ENCODE measurements around the gene ARID3A.
"Not testable (repeated sequence)": the region's sequence is repeated elsewhere in the genome, so short reads cannot be mapped to it uniquely, and the experiment has no call there.

Gene ARID3A

DNA sequence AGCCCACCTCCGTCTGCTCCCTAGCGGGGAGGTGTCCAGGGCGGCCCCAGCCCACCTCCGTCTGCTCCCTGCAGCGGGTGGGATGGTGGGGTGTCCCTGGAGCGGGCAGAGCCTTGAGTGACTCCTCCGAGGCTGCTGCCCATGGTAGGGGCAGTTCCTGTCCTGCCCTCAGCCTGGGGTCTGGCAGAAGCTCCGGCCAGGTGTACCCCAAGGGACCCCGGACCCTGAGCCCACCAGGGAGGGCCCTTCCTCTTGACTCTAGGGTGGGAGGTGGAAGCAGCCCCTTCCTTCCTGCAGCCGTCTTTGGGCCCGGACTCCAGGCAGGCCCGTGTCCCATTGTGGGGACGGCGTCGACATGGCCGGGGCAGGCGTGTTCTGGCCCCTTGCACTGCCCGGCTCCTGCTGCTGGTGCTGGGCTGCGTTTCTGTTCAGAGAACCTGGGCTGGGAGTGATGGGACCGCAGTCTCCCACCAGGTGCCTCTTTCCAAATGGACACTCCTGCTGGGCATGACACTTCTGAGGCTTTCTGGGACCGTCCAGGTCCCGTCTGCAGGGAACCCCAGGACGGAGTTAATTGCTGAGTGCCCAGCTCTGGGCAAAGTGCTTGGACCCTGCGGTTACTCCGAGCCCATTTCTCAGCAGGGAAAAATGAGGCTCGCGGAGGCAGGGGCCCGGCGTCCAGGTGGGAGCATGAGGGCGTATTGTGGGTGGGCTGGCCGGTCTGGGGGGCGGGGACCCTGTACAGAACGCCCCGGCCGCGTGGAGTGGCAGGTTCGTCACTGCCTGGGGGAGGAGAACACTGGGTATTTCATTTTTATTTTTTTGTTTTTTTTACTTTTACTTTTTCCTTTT lies 19.8 kb downstream of the ARID3A start:
- no peak for DNase-seq (ENCODE audit: low read depth in 1 of 2, low spot score in 1 of 2)

GRCh38 chr19:947090-947706 lies 21.4 kb downstream of the ARID3A start:
- no peak for DNase-seq (ENCODE audit: low read depth in 1 of 2, low spot score in 1 of 2)

- DNase-seq (ENCODE audit: low read depth in 1 of 2, low spot score in 1 of 2) = no peak
Measured at GRCh38 chr19:947707-948539, 22.1 kb downstream of the ARID3A start.

- no peak for DNase-seq (ENCODE audit: low read depth in 1 of 2, low spot score in 1 of 2)
Measured at GRCh38 chr19:948842-949496, 23.1 kb downstream of the ARID3A start.

GRCh38 chr19:950352-951066 lies 24.7 kb downstream of the ARID3A start:
- DNase-seq (ENCODE audit: low read depth in 1 of 2, low spot score in 1 of 2) = no peak

- DNase-seq (ENCODE audit: low read depth in 1 of 2, low spot score in 1 of 2) = no peak
Measured at GRCh38 chr19:952049-952679, 26.3 kb downstream of the ARID3A start.

- no peak for DNase-seq (ENCODE audit: low read depth in 1 of 2, low spot score in 1 of 2)
Measured at GRCh38 chr19:952680-953444, 27.0 kb downstream of the ARID3A start.

GRCh38 chr19:953445-954271 lies 27.8 kb downstream of the ARID3A start:
- DNase-seq (ENCODE audit: low read depth in 1 of 2, low spot score in 1 of 2) = no peak

DNA sequence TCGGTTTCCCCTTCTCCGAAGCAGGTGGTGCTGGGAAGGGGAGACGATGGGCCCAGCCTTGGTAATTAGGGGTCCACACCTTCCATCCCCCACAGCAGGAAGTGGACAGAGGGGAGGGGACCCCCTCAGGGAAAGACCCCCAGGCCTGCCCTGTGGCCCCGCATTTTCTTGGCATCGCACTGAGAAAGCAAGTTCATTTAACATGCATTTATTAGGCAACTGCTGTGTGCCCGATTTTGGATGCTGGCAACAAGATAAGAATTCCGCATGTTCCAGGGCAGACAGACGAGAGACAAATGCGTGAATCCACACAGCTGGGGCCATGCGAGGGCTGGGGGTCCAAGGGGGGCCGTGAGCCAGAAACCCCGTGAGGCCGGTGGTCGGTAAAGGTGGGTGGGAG lies 28.4 kb downstream of the ARID3A start:
- no peak for DNase-seq (ENCODE audit: low read depth in 1 of 2, low spot score in 1 of 2)

- DNase-seq (ENCODE audit: low read depth in 1 of 2, low spot score in 1 of 2) = no peak
Measured at GRCh38 chr19:954672-955494, 29.0 kb downstream of the ARID3A start.

DNA sequence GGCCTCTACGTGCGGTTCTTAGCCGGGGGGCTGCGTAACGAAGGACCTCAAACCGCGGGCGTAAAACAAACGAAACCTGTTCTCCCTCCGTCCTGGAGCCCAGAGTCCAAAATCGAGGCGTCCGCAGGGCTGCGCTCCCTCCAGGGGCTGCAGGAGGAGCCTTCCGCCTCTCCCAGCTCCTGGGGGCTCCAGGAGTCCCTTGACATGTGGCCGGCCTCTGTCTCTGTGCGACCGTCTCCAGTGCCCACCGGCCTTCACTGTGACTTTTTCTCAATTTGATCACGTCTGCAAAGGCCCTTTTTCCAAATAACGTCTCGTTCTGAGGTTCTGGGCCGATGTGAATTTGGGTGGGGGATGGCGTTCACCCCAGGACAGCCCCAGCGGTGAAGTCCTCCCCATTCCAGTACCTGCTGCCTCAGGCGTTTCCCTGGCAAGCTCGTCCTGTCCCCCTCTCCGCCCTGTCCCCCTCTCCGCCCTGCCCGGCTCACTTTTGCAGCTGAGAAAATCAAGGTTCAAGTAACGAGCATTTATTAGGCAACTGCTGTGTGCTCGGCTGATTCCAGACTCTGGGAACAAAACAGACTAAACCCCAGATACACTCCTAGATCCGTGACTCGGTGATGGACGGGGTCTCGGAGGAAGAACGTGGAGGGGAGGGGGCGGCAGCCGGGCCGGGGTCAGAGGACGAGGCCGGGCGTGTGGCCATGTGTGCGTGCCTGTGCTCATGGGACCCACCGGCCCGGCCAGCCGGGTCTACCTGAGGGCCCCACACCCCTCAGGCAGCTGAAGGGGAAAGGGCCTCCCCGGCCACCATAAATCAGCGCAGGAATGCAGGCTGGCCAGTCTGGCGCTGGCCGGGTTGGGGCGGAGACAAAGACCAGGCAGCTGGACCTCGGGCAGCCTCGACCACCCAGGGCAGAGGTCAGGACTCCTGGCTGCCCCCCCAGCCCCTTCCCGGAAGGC lies 30.2 kb downstream of the ARID3A start:
- no peak for DNase-seq (ENCODE audit: low read depth in 1 of 2, low spot score in 1 of 2)

DNA sequence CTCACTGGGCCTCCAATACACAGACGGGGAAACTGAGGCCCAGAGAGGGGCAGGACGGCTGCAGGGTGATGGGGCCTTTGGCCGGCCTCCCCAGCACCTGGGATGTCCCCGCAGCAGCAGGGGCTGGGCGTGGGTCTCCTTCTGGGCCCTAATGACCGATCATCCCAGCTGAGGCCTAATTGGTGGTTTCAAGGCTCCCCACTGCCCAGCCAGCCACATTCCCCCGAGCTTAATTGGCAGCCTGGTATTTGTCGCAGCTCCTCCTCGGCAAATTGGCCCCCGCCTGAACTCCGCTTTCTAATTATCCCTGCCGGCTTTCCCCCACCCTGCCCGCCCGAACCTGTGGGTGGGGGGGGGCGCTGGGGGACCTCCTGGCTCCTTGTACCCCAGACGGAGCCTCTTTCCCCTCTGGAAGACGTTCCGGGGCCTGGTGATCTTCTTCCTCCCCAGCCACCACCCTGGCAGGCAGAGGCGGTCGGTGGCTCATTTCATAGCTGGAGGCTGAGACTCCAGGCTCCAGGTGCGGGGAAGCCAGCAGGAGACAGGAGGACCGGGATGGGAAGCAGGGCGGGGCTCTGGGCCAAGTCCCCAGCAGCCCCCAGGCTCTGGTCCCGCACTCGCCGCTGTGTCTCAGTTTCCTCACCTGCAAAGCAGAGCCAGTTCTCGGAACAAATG lies 31.1 kb downstream of the ARID3A start:
- DNase-seq (ENCODE audit: low read depth in 1 of 2, low spot score in 1 of 2) = no peak

GRCh38 chr19:957578-957977 lies 31.7 kb downstream of the ARID3A start:
- DNase-seq (ENCODE audit: low read depth in 1 of 2, low spot score in 1 of 2) = not testable (repeated sequence)

DNA sequence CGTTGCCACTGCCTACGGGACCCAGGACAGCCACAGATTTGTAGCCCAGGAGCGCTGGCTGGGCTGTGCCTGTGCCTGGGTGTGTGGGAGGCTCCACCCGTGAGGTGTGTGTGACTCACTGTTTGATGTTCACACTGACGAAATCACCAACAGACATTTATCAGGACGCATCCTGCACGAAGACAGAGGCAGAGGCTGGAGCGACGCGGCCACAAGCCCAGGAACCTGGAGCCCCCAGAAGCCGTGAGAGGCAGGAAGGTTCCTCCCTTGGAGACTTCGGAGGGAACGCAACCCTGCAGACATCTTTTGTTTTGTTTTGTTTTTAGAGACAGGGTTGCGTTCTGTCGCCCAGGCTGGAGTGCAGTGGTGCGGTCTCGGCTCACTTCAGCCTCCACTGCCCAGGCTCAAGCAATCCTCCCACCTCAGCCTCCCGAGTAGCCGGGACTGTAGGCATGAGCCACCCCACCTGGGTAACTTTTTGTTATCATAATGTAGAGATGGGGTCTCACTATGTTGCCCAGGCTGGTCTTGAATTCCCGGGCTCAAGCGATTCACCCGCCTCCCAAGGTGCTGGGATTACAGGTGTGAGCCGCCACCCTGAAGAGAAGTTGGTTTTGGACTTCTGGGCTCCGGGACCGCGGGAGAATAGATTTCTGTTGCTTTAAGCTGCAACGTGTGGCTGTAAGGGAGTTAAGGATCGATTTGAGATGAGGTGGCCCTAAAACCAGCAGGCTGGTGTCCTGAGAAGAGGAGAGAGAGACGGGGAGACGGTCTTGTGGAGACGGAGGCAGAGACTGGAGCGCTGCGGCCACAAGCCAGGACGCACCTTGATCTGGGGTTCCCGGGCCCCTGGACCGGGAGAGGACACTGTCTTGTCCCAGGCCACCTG lies 33.4 kb downstream of the ARID3A start:
- DNase-seq (ENCODE audit: low read depth in 1 of 2, low spot score in 1 of 2) = peak in 1 of 2 donors; percentile 17

GRCh38 chr19:960020-960419 lies 34.2 kb downstream of the ARID3A start:
- no peak for DNase-seq (ENCODE audit: low read depth in 1 of 2, low spot score in 1 of 2)

All from activated CD4-positive, alpha-beta T cell treated with anti-CD3 and anti-CD28 coated beads, Interleukin-2, amount 50 U/mL, for 24 hours (primary cell).